Mesenchymal stem cell (in vitro differentiated cells and primary cell): Measurements from ENCODE around the gene ANKS1B.

Experiments
- DNase-seq: peaks from one replicate; pipeline ENCODE4 v3.0.0-alpha.2; 2013
- H2AFZ ChIP-seq: one replicate; pipeline ENCODE4 v1.6.1; 2013; ENCODE audit warnings: low read depth, mild to moderate bottlenecking, control low read depth, inconsistent platforms, low read length, moderate library complexity
- H2AK5ac ChIP-seq: 2 replicates; pipeline ENCODE4 v1.6.1; 2013; ENCODE audit warnings: low read length, moderate library complexity, mild to moderate bottlenecking, inconsistent platforms; ENCODE audit not compliant: severe bottlenecking
- H2BK120ac ChIP-seq: one replicate; pipeline ENCODE4 v1.6.1; 2013; ENCODE audit warnings: low read depth, mild to moderate bottlenecking, inconsistent platforms, low read length, moderate library complexity
- H2BK12ac ChIP-seq, 2 experiments: one replicate each; pipeline ENCODE4 v1.6.1; 2013; ENCODE audit warnings: inconsistent platforms in 2 of 2, low read length in 2 of 2, mild to moderate bottlenecking in 2 of 2, moderate library complexity in 2 of 2, control low read depth in 1 of 2
- H2BK15ac ChIP-seq: one replicate; pipeline ENCODE4 v1.6.1; 2013; ENCODE audit warnings: mild to moderate bottlenecking, low read depth, inconsistent platforms; ENCODE audit not compliant: poor library complexity, severe bottlenecking
- H2BK5ac ChIP-seq: 2 replicates; pipeline ENCODE4 v1.6.1; 2013; ENCODE audit warnings: low read depth, mild to moderate bottlenecking, low read length, control low read depth, inconsistent platforms; ENCODE audit not compliant: poor library complexity, severe bottlenecking
- H3K14ac ChIP-seq, 2 experiments: one replicate each; pipeline ENCODE4 v1.6.1; 2013; ENCODE audit warnings: inconsistent platforms in 2 of 2, low read length in 2 of 2, control low read depth in 1 of 2, mild to moderate bottlenecking in 1 of 2, moderate library complexity in 1 of 2
- H3K18ac ChIP-seq, 2 experiments: one replicate each; pipeline ENCODE4 v1.6.1; 2013; ENCODE audit warnings: inconsistent platforms in 2 of 2, low read length in 2 of 2, control low read depth in 1 of 2, low read depth in 1 of 2, mild to moderate bottlenecking in 1 of 2
- H3K23ac ChIP-seq, 2 experiments: one replicate each; pipeline ENCODE4 v1.6.1; 2013; ENCODE audit warnings: inconsistent platforms in 2 of 2, low read length in 2 of 2, mild to moderate bottlenecking in 2 of 2, moderate library complexity in 2 of 2, control low read depth in 1 of 2
- H3K27ac ChIP-seq: 2 replicates; pipeline ENCODE4 v1.5.1; 2013; ENCODE audit warnings: mild to moderate bottlenecking, moderate library complexity, low read length, control low read depth, inconsistent platforms; ENCODE audit not compliant: poor library complexity, severe bottlenecking
- H3K27me3 ChIP-seq, 2 experiments: 2 replicates each; pipeline versions ENCODE4 v1.6.1 to v1.7.0; 2013; ENCODE audit warnings: low read length in 2 of 2, mild to moderate bottlenecking in 2 of 2, moderate library complexity in 2 of 2, control low read depth in 1 of 2, inconsistent platforms in 1 of 2; ENCODE audit not compliant: control insufficient read depth in 1 of 2, insufficient read depth in 1 of 2
- H3K36me3 ChIP-seq, 2 experiments: 2 replicates each; pipeline versions ENCODE4 v1.6.1 to v1.7.0; 2013; ENCODE audit warnings: low read length in 2 of 2, control low read depth in 1 of 2, inconsistent platforms in 1 of 2, low read depth in 1 of 2, mild to moderate bottlenecking in 1 of 2; ENCODE audit not compliant: insufficient read depth in 2 of 2, control insufficient read depth in 1 of 2
- H3K4ac ChIP-seq, 2 experiments: one replicate each; pipeline ENCODE4 v1.6.1; 2013; ENCODE audit warnings: inconsistent platforms in 2 of 2, low read length in 2 of 2, mild to moderate bottlenecking in 2 of 2, moderate library complexity in 2 of 2, control low read depth in 1 of 2, low read depth in 1 of 2
- H3K4me1 ChIP-seq: 2 replicates; pipeline ENCODE4 v1.6.1; 2013; ENCODE audit warnings: low read depth, low read length, control low read depth; ENCODE audit not compliant: control insufficient read depth, insufficient read depth
- H3K4me2 ChIP-seq: 2 replicates; pipeline ENCODE4 v1.6.1; 2013; ENCODE audit warnings: low read length, mild to moderate bottlenecking, inconsistent platforms; ENCODE audit not compliant: poor library complexity, severe bottlenecking
- H3K4me3 ChIP-seq, 2 experiments: 2 replicates each; pipeline versions ENCODE4 v1.5.1 to v1.7.0; 2013; ENCODE audit warnings: low read length in 2 of 2, mild to moderate bottlenecking in 2 of 2, control low read depth in 1 of 2, low read depth in 1 of 2; ENCODE audit not compliant: insufficient read depth in 1 of 2
- H3K79me1 ChIP-seq: replicated peaks from 2 replicates; pipeline ENCODE4 v1.6.1; 2013; ENCODE audit warnings: mild to moderate bottlenecking, control low read depth, low read length, inconsistent platforms; ENCODE audit not compliant: poor library complexity, severe bottlenecking
- H3K9ac ChIP-seq: 2 replicates; pipeline ENCODE4 v1.7.0; 2013; ENCODE audit warnings: mild to moderate bottlenecking, low read length, moderate library complexity
- H3K9me3 ChIP-seq: 2 replicates; pipeline ENCODE4 v1.7.0; 2013; ENCODE audit warnings: mild to moderate bottlenecking, low read length; ENCODE audit not compliant: control insufficient read depth
- H4K8ac ChIP-seq: one replicate; pipeline ENCODE4 v1.6.1; 2013; ENCODE audit warnings: inconsistent platforms, mild to moderate bottlenecking, low read length, moderate library complexity
- H4K91ac ChIP-seq: one replicate; pipeline ENCODE4 v1.6.1; 2013; ENCODE audit warnings: mild to moderate bottlenecking, low read length, inconsistent platforms
- WGBS: methylation state at CpG from one replicate; pipeline ENCODE4 v1.1.7; 2013; ENCODE audit warnings: mixed read lengths; 5-methylcytosine and 5-hydroxymethylcytosine counted together

ANKS1B gene

DNA sequence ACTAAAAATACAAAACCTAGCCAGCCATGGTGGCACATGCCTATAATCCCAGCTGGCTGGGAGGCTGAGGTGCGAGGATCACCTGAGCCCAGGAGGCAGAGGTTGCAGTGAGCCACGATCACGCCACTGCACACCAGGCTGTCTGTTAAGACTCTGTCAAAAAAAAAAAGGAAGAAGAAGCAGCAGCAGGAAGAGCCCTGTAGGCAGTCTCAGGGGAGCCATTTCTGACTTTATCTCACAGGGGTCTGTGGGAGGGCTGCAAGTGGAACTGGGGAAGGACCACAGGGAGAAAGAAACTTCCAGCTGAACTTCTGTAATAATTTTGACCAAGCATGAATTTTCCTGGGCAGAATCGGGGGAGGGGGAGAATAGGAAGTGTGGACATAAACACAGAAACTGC is 304.5 kb downstream of the ANKS1B start:
- Histone ChIP-seq H3K27me3 (no peaks in the 10 kb centered on the region), H2AK5ac (no peak overlapping the region), H3K4me1 (no peaks in the 10 kb centered on the region), H4K91ac (no peak overlapping the region), H4K8ac (no peak overlapping the region), H3K9ac (no peak overlapping the region), H3K79me1 (no peaks in the 10 kb centered on the region), H3K36me3 (no peaks in the 10 kb centered on the region), H2AFZ (no peak overlapping the region), H3K23ac (no peak overlapping the region), H2BK15ac (no peak overlapping the region), H3K14ac (no peak overlapping the region), H2BK12ac (no peak overlapping the region), H3K4ac (no peak overlapping the region), H3K4me2 (no peak overlapping the region), H3K4me3 (no peak overlapping the region), H3K18ac (no peak overlapping the region), H2BK120ac (no peak overlapping the region), H2BK5ac (no peak overlapping the region), H3K9me3 (peaks cover 4% of the 10 kb centered on the region), H3K27ac (no peak overlapping the region)
- DNase-seq: no peak
- WGBS: 63% methylated on average over 4 of the region's 4 CpGs

DNA sequence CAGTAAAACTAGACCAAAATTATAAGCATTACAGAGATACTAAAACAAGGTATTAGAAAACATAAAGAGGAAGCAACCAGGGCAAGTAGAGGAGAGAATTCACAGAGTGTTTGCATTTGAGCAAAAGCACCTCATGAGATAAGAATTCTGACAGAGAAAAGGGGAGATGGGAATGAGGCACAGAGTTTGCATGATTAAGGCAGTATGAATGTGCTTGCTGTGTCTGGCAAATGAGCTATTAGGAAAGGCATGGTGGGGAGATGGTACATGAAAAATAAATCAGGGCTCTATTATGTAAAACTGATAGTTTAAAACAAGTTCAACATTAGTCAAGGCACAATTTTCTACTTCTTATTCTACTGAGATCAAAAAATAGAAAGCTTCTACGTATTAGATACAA is 314.1 kb downstream of the ANKS1B start:
- no peak overlapping the region for H3K18ac ChIP-seq
- H3K36me3 ChIP-seq: no peaks in the 10 kb centered on the region
- H3K9ac ChIP-seq: no peak overlapping the region
- H2BK12ac ChIP-seq: no peak overlapping the region
- no peak overlapping the region for H2BK15ac ChIP-seq
- H2AFZ ChIP-seq: no peak overlapping the region
- H4K8ac ChIP-seq: no peak overlapping the region
- no peak overlapping the region for H3K27ac ChIP-seq
- no peaks in the 10 kb centered on the region for H3K27me3 ChIP-seq
- no peak overlapping the region for H4K91ac ChIP-seq
- no peaks in the 10 kb centered on the region for H3K4me1 ChIP-seq
- no peaks in the 10 kb centered on the region for H3K79me1 ChIP-seq
- DNase-seq: no peak
- H3K4ac ChIP-seq: no peak overlapping the region
- no CpG with 5 or more reads among the region's 1 CpG for WGBS
- H3K9me3 ChIP-seq: peaks cover 17% of the 10 kb centered on the region
- H3K4me3 ChIP-seq: no peak overlapping the region
- H3K23ac ChIP-seq: no peak overlapping the region
- H3K4me2 ChIP-seq: no peak overlapping the region
- H2AK5ac ChIP-seq: no peak overlapping the region
- no peak overlapping the region for H3K14ac ChIP-seq
- H2BK120ac ChIP-seq: no peak overlapping the region
- H2BK5ac ChIP-seq: no peak overlapping the region

DNA sequence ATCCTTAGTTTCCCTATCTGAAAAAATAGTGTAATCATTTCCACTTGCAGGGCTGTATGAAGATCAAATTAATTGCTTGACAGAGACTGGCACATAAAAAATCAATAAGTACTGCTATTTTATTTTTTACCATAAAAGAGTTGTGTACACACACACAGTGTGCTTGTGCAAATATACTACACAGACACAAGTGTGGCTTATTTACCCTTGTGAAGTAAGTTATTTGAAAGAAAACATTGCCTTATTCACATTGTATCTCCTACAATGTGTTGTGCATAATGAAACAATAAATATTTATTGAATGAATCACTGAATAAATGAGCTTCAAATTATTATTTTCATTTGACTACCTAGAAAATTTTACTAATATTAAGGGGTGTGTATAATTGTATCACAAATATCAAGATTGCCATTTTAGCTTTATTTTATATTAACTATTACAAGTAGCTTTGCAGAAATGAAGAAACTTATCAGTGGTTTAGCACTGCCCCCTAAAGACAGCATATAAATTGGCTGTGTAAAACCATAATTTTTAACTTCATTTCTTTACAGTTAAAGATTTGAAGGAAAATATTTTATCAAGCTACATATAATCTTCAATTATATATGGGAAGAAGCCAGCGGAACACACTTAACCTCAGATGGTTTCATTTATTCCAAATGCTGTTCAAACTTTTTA is 325.9 kb downstream of the ANKS1B start:
- H3K14ac ChIP-seq: no peak overlapping the region
- no peak overlapping the region for H3K27ac ChIP-seq
- H2AK5ac ChIP-seq: no peak overlapping the region
- H3K4ac ChIP-seq: no peak overlapping the region
- no peak overlapping the region for H2BK12ac ChIP-seq
- H4K91ac ChIP-seq: no peak overlapping the region
- H3K79me1 ChIP-seq: no peaks in the 10 kb centered on the region
- no peak overlapping the region for H4K8ac ChIP-seq
- H2BK120ac ChIP-seq: no peak overlapping the region
- H3K9ac ChIP-seq: no peak overlapping the region
- H3K27me3 ChIP-seq: no peaks in the 10 kb centered on the region
- H2BK15ac ChIP-seq: no peak overlapping the region
- H3K36me3 ChIP-seq: no peaks in the 10 kb centered on the region
- H2BK5ac ChIP-seq: no peak overlapping the region
- H3K18ac ChIP-seq: no peak overlapping the region
- no peak overlapping the region for H2AFZ ChIP-seq
- H3K4me3 ChIP-seq: no peak overlapping the region
- H3K4me2 ChIP-seq: no peak overlapping the region
- 100% methylated on average over 1 of the region's 1 CpG for WGBS
- H3K4me1 ChIP-seq: no peaks in the 10 kb centered on the region
- DNase-seq: no peak
- H3K23ac ChIP-seq: no peak overlapping the region
- no peaks in the 10 kb centered on the region for H3K9me3 ChIP-seq

DNA sequence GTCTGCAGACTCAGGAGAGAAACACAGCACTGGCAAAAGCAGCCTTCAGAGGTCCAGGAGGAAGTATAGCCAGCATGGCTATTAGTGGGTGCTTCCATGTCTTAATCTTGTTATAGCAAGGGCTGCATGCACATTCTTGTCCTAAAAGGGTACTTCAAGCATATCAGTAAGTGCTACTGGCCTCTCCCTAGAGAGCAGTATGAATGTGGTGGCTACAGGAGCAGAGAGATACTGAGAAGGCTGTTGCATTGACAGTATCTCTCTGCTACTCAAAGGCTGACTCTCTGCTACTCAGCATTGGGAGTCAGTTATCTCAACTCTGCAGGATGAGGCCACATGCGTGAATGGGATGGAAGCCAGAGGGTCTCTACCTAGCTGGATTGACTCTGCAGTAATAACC is 335.2 kb downstream of the ANKS1B start:
- no peak overlapping the region for H3K18ac ChIP-seq
- H3K27me3 ChIP-seq: peaks cover 0 to 3% of the 10 kb centered on the region in 2 experiments
- no peak overlapping the region for H2BK12ac ChIP-seq
- no peak overlapping the region for H3K14ac ChIP-seq
- H3K4ac ChIP-seq: no peak overlapping the region
- no peak overlapping the region for H4K91ac ChIP-seq
- no peak overlapping the region for H2BK120ac ChIP-seq
- 53% methylated on average over 1 of the region's 1 CpG for WGBS
- H3K23ac ChIP-seq: no peak overlapping the region
- no peak overlapping the region for H3K4me2 ChIP-seq
- H3K79me1 ChIP-seq: no peaks in the 10 kb centered on the region
- no peaks in the 10 kb centered on the region for H3K4me1 ChIP-seq
- no peak overlapping the region for H2BK15ac ChIP-seq
- H3K27ac ChIP-seq: no peak overlapping the region
- H4K8ac ChIP-seq: no peak overlapping the region
- H3K9ac ChIP-seq: no peak overlapping the region
- no peak overlapping the region for H2AFZ ChIP-seq
- H2AK5ac ChIP-seq: no peak overlapping the region
- no peaks in the 10 kb centered on the region for H3K9me3 ChIP-seq
- DNase-seq: no peak
- no peaks in the 10 kb centered on the region for H3K36me3 ChIP-seq
- no peak overlapping the region for H2BK5ac ChIP-seq
- no peak overlapping the region for H3K4me3 ChIP-seq
